ENCODE measurements around the gene IGFL1.

GRCh38 chr19:46225558-46226004, 4.0 kb upstream of the IGFL1 start:
- TF ChIP-seq CTCF (IDR thresholded peaks at IDR 0.05), result no peak
- TF ChIP-seq POLR2A (IDR thresholded peaks at IDR 0.05), result no peak

All from Peyer's patch (tissue), 4 donors.